MG63 (cell line): ENCODE measurements around the gene PM20D2. TPM values are rescaled to one million over a fixed set of nuclear protein-coding genes. Genes with fewer than 3 reads are reported as not detected.
"Not testable (repeated sequence)": the region's sequence is repeated elsewhere in the genome, so short reads cannot be mapped to it uniquely, and the experiment has no call there.

Source experiments
- DNase-seq: peaks from one replicate; pipeline ENCODE4 v3.0.0-alpha.2; 2020
- H3K27me3 ChIP-seq: fragments of 250-450 bp; sonication (Bioruptor Pico); 2 replicates; pipeline ENCODE4 v1.5.1; 2020; ENCODE audit warnings: mild to moderate bottlenecking, moderate library complexity
- H3K36me3 ChIP-seq: fragments of 250-450 bp; sonication (Bioruptor Pico); 2 replicates; pipeline ENCODE4 v1.5.1; 2020; ENCODE audit warnings: mild to moderate bottlenecking, moderate library complexity
- H3K4me3 ChIP-seq: fragments of 250-450 bp; sonication (Bioruptor Pico); 2 replicates; pipeline ENCODE4 v1.5.1; 2020; ENCODE audit warnings: mild to moderate bottlenecking, moderate library complexity
- H3K9me3 ChIP-seq: fragments of 250-450 bp; sonication (Bioruptor Pico); 2 replicates; pipeline ENCODE4 v1.5.1; 2020; ENCODE audit warnings: mild to moderate bottlenecking, moderate library complexity
- total RNA-seq: library from RNA; depleted of rRNA; stranded (reverse); fragments of >200 nt; shearing (Covaris generic); gene quantifications from 2 replicates; pipeline ENCODE4 v1.2.3, GENCODE V29; 2014; ENCODE audit warnings: low replicate concordance; rRNA removed

Gene PM20D2
- total RNA-seq, result 21.6 and 34.5 TPM in 2 replicates

DNA sequence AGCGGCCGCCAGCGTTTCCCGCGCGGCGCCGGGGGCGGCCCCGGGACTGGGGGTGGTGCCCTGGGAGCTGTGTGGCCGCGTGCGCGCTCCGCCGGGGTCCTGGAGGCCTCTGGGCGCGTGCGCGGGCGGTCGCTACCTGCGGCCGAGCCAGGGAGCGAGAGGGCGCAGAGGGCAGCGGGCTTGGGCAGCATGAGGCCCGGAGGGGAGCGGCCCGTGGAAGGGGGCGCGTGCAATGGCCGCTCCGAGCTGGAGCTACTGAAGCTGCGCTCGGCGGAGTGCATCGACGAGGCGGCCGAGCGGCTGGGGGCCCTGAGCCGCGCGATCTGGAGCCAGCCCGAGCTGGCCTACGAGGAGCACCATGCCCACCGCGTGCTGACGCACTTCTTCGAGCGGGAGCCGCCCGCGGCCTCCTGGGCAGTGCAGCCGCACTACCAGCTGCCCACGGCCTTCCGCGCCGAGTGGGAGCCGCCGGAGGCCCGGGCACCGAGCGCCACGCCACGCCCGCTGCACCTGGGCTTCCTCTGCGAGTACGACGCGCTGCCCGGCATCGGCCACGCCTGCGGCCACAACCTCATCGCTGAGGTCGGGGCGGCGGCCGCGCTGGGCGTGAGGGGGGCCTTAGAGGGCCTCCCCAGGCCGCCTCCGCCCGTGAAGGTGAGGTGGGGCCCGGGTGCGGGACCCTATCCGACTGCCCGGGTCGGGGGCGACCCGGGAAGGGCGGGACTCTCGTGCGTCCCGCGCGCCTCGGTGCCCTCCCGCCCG is at the start of gene PM20D2:
Gene PM20D2 (plus strand): TSS at position 100 of the 762 bp plus-strand sequence. CDS start 90 bp downstream, at position 190.
- Histone ChIP-seq H3K9me3 (no peaks in the 10 kb centered on the region), H3K36me3 (peaks cover 13% of the 10 kb centered on the region), H3K4me3 (peak within 1 kb of the TSS; percentile 61), H3K27me3 (no peaks in the 10 kb centered on the region)
- peak; percentile 81 for DNase-seq

- no peak overlapping the region for H3K4me3 ChIP-seq
- no peaks in the 10 kb centered on the region for H3K9me3 ChIP-seq
- no peaks in the 10 kb centered on the region for H3K36me3 ChIP-seq
- H3K27me3 ChIP-seq, result no peaks in the 10 kb centered on the region
- no peak for DNase-seq
Measured at GRCh38 chr6:89098461-89098860, 47.4 kb upstream of the PM20D2 start.

GRCh38 chr6:89100114-89100513 is 45.7 kb upstream of the PM20D2 start:
- Histone ChIP-seq H3K36me3 (no peaks in the 10 kb centered on the region), H3K9me3 (no peaks in the 10 kb centered on the region), H3K27me3 (no peaks in the 10 kb centered on the region), H3K4me3 (no peak overlapping the region)
- no peak for DNase-seq

DNA sequence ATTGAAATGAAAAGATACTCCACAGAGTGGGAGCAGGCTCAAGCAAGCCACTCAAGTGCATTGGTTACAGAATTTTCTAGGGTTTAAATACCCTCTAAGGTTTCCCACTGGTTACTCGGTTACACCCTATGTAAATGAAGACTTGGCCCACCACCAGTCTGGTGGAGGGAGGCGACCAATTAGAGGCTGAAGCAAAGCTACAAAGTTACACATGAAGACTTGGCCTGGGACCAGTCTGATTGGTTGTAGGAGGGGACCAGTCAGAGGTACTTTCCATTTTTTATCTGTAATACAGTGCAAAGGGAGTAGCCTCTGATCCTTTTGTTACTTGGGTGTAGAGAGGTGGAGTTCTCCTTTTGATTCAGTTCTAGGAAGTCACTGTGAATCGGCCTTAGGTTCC is 35.6 kb upstream of the PM20D2 start:
- Histone ChIP-seq H3K27me3 (no peaks in the 10 kb centered on the region), H3K36me3 (no peaks in the 10 kb centered on the region), H3K4me3 (no peak overlapping the region), H3K9me3 (no peaks in the 10 kb centered on the region)
- no peak for DNase-seq

GRCh38 chr6:89111933-89112332 is 33.9 kb upstream of the PM20D2 start:
- H3K27me3 ChIP-seq, result no peaks in the 10 kb centered on the region
- H3K9me3 ChIP-seq, result no peaks in the 10 kb centered on the region
- DNase-seq, result no peak
- no peak overlapping the region for H3K4me3 ChIP-seq
- H3K36me3 ChIP-seq, result no peaks in the 10 kb centered on the region

GRCh38 chr6:89116702-89117101 is 29.2 kb upstream of the PM20D2 start:
- Histone ChIP-seq H3K36me3 (no peaks in the 10 kb centered on the region), H3K4me3 (peak overlapping the region; percentile 57), H3K9me3 (no peaks in the 10 kb centered on the region), H3K27me3 (no peaks in the 10 kb centered on the region)
- DNase-seq, result no peak

- no peaks in the 10 kb centered on the region for H3K9me3 ChIP-seq
- DNase-seq, result peak; percentile 46
- no peaks in the 10 kb centered on the region for H3K27me3 ChIP-seq
- no peaks in the 10 kb centered on the region for H3K36me3 ChIP-seq
- H3K4me3 ChIP-seq, result peak within 1 kb of the TSS; percentile 57
Measured at GRCh38 chr6:89117211-89118108, 28.4 kb upstream of the PM20D2 start, which contains the start of gene SRSF12. SRSF12 (minus strand) TSS chr6:89118071; CDS start chr6:89117887, 184 bp downstream.

- Histone ChIP-seq H3K36me3 (no peaks in the 10 kb centered on the region), H3K4me3 (no peak overlapping the region), H3K27me3 (no peaks in the 10 kb centered on the region), H3K9me3 (no peaks in the 10 kb centered on the region)
- DNase-seq, result no peak
Measured at GRCh38 chr6:89118931-89119330, 26.9 kb upstream of the PM20D2 start.

GRCh38 chr6:89120371-89120770 is 25.5 kb upstream of the PM20D2 start:
- Histone ChIP-seq H3K4me3 (no peak overlapping the region), H3K36me3 (no peaks in the 10 kb centered on the region), H3K27me3 (no peaks in the 10 kb centered on the region), H3K9me3 (no peaks in the 10 kb centered on the region)
- DNase-seq, result peak; percentile 23

GRCh38 chr6:89121934-89122333 is 23.9 kb upstream of the PM20D2 start:
- no peak for DNase-seq
- no peaks in the 10 kb centered on the region for H3K9me3 ChIP-seq
- no peaks in the 10 kb centered on the region for H3K36me3 ChIP-seq
- no peak overlapping the region for H3K4me3 ChIP-seq
- H3K27me3 ChIP-seq, result no peaks in the 10 kb centered on the region

GRCh38 chr6:89122625-89123024 is 23.2 kb upstream of the PM20D2 start:
- Histone ChIP-seq H3K9me3 (no peaks in the 10 kb centered on the region), H3K4me3 (no peak overlapping the region), H3K27me3 (no peaks in the 10 kb centered on the region), H3K36me3 (no peaks in the 10 kb centered on the region)
- no peak for DNase-seq

GRCh38 chr6:89128256-89128671 is 17.6 kb upstream of the PM20D2 start:
- not testable (repeated sequence) for H3K27me3 ChIP-seq, H3K9me3 ChIP-seq, DNase-seq, H3K36me3 ChIP-seq, H3K4me3 ChIP-seq

DNA sequence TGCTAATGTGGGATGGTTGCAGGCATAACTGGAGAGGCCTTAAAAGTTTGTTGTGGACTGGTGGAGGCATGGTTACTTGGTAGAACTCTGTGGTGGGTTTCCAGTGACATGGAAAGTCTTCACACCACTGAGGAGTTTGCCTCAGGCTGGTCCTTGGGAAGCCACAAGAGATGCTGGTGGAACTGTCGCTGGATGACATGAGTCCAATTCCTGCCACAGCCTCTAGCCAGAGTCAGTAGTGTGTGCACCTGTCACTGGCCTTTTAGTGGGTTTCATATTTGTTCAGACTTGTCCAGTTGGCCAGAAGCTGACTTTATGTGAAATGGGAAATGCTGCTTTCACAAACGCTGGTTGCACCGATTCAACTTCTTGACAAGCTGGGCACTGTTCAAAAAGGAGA is 14.3 kb upstream of the PM20D2 start:
- no peaks in the 10 kb centered on the region for H3K9me3 ChIP-seq
- no peak for DNase-seq

GRCh38 chr6:89132057-89132456 is 13.8 kb upstream of the PM20D2 start:
- no peak for DNase-seq
- Histone ChIP-seq H3K4me3 (no peak overlapping the region), H3K27me3 (no peaks in the 10 kb centered on the region), H3K9me3 (no peaks in the 10 kb centered on the region), H3K36me3 (no peaks in the 10 kb centered on the region)

More for the DNA sequence above, 14.3 kb upstream of the PM20D2 start:
- no peaks in the 10 kb centered on the region for H3K36me3 ChIP-seq
- H3K27me3 ChIP-seq, result no peaks in the 10 kb centered on the region
- no peak overlapping the region for H3K4me3 ChIP-seq

- no peak overlapping the region for H3K4me3 ChIP-seq
Measured at GRCh38 chr6:89133981-89134380, 11.9 kb upstream of the PM20D2 start.

GRCh38 chr6:89134723-89135122 is 11.1 kb upstream of the PM20D2 start:
- H3K36me3 ChIP-seq, result no peaks in the 10 kb centered on the region

More at GRCh38 chr6:89133981-89134380, 11.9 kb upstream of the PM20D2 start:
- Histone ChIP-seq H3K27me3 (no peaks in the 10 kb centered on the region), H3K9me3 (no peaks in the 10 kb centered on the region), H3K36me3 (no peaks in the 10 kb centered on the region)
- DNase-seq, result no peak

DNA sequence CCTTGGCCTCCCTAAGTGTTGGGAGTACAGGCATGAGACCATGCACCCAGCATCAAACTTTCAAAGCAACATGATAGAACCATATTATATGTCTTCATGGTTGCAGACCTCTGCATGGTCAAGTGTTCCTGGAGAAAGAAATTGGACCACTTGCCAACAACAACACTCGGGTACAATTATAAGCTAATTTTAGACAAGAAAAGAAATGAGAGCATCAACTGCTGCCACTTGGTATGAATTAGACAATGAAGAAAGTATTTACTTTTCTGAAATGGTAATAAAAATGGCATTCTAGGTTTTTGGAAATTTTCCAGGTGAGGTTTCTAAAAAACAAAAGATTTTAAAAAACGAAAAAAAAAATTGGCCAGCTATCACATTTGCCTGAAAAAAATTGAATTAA is 7.7 kb upstream of the PM20D2 start:
- Histone ChIP-seq H3K4me3 (no peak overlapping the region), H3K9me3 (no peaks in the 10 kb centered on the region)

More at GRCh38 chr6:89134723-89135122, 11.1 kb upstream of the PM20D2 start:
- no peak overlapping the region for H3K4me3 ChIP-seq
- H3K27me3 ChIP-seq, result no peaks in the 10 kb centered on the region
- no peaks in the 10 kb centered on the region for H3K9me3 ChIP-seq
- no peak for DNase-seq

More for the DNA sequence above, 7.7 kb upstream of the PM20D2 start:
- Histone ChIP-seq H3K27me3 (no peaks in the 10 kb centered on the region), H3K36me3 (no peaks in the 10 kb centered on the region)
- no peak for DNase-seq
